NT2/D1 (cell line): ENCODE data around the gene VIPR1.

Experiments
- YY1 ChIP-seq: IDR thresholded peaks from 2 replicates; pipeline ENCODE4 v1.6.1; 2011; ENCODE audit not compliant: insufficient read length, insufficient read depth
- ZNF274 ChIP-seq: IDR thresholded peaks from 2 replicates; pipeline ENCODE4 v1.6.1; 2011; ENCODE audit warnings: mild to moderate bottlenecking, low read depth, low read length

DNA sequence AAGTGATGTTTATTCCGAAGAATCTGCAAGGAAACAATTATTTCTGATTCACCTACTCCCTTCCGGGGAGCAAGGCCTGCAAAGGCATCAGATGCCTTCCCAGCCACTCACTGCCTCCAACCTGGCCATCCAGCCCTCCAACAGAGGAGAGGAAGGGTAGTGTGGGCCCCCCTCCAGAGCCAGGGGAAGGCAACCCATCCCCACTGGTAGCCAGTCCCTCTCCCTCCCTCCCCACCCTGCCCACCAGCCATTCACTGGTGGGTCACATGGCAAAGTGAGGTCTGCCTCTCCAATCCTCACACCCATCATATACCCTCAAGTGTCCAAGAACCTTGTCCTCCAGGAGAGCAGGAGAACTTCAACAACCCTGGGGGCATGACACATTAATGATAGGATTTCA, 2.4 kb upstream of the VIPR1 start:
- TF ChIP-seq YY1 (no peak), ZNF274 (no peak)
